ENCODE measurements around the gene CHN2.

DNA sequence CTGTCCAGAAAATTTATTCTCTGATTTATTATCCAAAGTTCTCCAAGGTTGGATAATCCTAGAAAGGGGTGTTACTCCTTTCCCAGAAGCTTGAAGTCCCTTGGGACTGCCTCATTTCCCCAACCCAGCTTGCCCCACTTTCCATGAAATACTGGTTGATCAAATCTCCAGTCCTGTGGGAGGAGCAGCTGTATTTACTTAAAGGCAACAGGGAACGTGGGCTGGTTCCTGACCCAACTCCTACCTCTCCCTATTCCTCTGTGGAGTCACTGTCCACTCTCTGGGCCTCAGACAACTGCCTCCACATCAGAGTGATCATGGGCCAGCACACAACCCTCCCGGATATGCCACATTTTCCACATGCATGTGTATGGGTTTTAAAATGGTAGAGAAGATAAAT, 202.8 kb downstream of the CHN2 start:
- no peak for TF ChIP-seq POLR2A (IDR thresholded peaks at IDR 0.05)
- TF ChIP-seq, protein P1, sequence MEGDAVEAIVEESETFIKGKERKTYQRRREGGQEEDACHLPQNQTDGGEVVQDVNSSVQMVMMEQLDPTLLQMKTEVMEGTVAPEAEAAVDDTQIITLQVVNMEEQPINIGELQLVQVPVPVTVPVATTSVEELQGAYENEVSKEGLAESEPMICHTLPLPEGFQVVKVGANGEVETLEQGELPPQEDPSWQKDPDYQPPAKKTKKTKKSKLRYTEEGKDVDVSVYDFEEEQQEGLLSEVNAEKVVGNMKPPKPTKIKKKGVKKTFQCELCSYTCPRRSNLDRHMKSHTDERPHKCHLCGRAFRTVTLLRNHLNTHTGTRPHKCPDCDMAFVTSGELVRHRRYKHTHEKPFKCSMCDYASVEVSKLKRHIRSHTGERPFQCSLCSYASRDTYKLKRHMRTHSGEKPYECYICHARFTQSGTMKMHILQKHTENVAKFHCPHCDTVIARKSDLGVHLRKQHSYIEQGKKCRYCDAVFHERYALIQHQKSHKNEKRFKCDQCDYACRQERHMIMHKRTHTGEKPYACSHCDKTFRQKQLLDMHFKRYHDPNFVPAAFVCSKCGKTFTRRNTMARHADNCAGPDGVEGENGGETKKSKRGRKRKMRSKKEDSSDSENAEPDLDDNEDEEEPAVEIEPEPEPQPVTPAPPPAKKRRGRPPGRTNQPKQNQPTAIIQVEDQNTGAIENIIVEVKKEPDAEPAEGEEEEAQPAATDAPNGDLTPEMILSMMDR (IDR thresholded peaks at IDR 0.05 in 8 of 11, conservative IDR thresholded peaks at IDR 0.05 in 3 of 11): no peak

Data from spleen (tissue), 7 donors.